Measurements from ENCODE around the gene GFM1. TPM values are rescaled to one million over a fixed set of nuclear protein-coding genes. Genes with fewer than 3 reads are reported as not detected.
A peak's percentile ranks its signal among the peaks of the same experiment; 100 is the strongest.

GFM1 gene
- polyA plus RNA-seq, 1 experiment, result 13.9 TPM

- ChIA-PET POLR2A (no interaction called here), CTCF (interaction anchor here (1.0 to 7.0 kb wide), 3 partner anchors 56 to 192 kb away, joined by 3 to 158 read pairs (median 3); no protein-coding TSS in a partner anchor)
- no peaks in the 10 kb centered on the region for H3K27me3 ChIP-seq (ENCODE audit: control insufficient read depth, insufficient read depth, low read length)
- no peak for DNase-seq (ENCODE audit: low read depth)
- 0 out of 2 replicates have a peak, but pooled peaks have one; percentile 8 for TF ChIP-seq CTCF (IDR thresholded peaks at IDR 0.05; ENCODE audit: insufficient read depth, low read depth, low read length)
- H3K36me3 ChIP-seq (ENCODE audit: control insufficient read depth, insufficient read depth, low read length), result no peaks in the 10 kb centered on the region
- H3K4me3 ChIP-seq (ENCODE audit: low read depth, low read length), result peak within 1 kb of the TSS; percentile 45
Measured at GRCh38 chr3:158731938-158732855, 87.9 kb downstream of the GFM1 start, which contains the start of gene RARRES1. TSS of gene RARRES1 (minus strand) at chr3:158732457. CDS start at chr3:158732415, 42 bp downstream.

GRCh38 chr3:158732856-158733200 is 88.5 kb downstream of the GFM1 start:
- Histone ChIP-seq H3K36me3 (ENCODE audit: control insufficient read depth, insufficient read depth, low read length) (no peaks in the 10 kb centered on the region), H3K4me3 (ENCODE audit: low read depth, low read length) (peak overlapping the region; percentile 45), H3K27me3 (ENCODE audit: control insufficient read depth, insufficient read depth, low read length) (no peaks in the 10 kb centered on the region)
- ChIA-PET CTCF (interaction anchor here (1.0 kb wide), 2 partner anchors 57 to 193 kb away, joined by 3 read pairs; no protein-coding TSS in a partner anchor), POLR2A (no interaction called here)
- DNase-seq (ENCODE audit: low read depth), result no peak
- TF ChIP-seq CTCF (IDR thresholded peaks at IDR 0.05; ENCODE audit: insufficient read depth, low read depth, low read length), result no peak

- POLR2A ChIA-PET, result no interaction called here
- CTCF ChIA-PET, result no interaction called here
- H3K27me3 ChIP-seq (ENCODE audit: control insufficient read depth, insufficient read depth, low read length), result no peaks in the 10 kb centered on the region
- H3K4me3 ChIP-seq (ENCODE audit: low read depth, low read length), result no peak overlapping the region
- H3K36me3 ChIP-seq (ENCODE audit: control insufficient read depth, insufficient read depth, low read length), result 0 out of 2 replicates have a peak, but pooled peaks cover 1% of the 10 kb centered on the region
- no peak for DNase-seq (ENCODE audit: low read depth)
- no peak for TF ChIP-seq CTCF (IDR thresholded peaks at IDR 0.05; ENCODE audit: insufficient read depth, low read depth, low read length)
Measured at GRCh38 chr3:158733656-158734055, 89.3 kb downstream of the GFM1 start.

GRCh38 chr3:158735296-158736033 is 91.1 kb downstream of the GFM1 start:
- TF ChIP-seq CTCF (IDR thresholded peaks at IDR 0.05; ENCODE audit: insufficient read depth, low read depth, low read length), result no peak
- H3K27me3 ChIP-seq (ENCODE audit: control insufficient read depth, insufficient read depth, low read length), result no peaks in the 10 kb centered on the region
- H3K36me3 ChIP-seq (ENCODE audit: control insufficient read depth, insufficient read depth, low read length), result 0 out of 2 replicates have a peak, but pooled peaks cover 1% of the 10 kb centered on the region
- ChIA-PET POLR2A (no interaction called here), CTCF (interaction anchor here (0.8 kb wide), 1 partner anchor 54 kb away, joined by 4 read pairs; no protein-coding TSS in a partner anchor)
- no peak overlapping the region for H3K4me3 ChIP-seq (ENCODE audit: low read depth, low read length)
- no peak for DNase-seq (ENCODE audit: low read depth)

- 0 out of 2 replicates have a peak, but pooled peaks cover 1% of the 10 kb centered on the region for H3K36me3 ChIP-seq (ENCODE audit: control insufficient read depth, insufficient read depth, low read length)
- no peak for TF ChIP-seq CTCF (IDR thresholded peaks at IDR 0.05; ENCODE audit: insufficient read depth, low read depth, low read length)
- DNase-seq (ENCODE audit: low read depth), result no peak
- H3K4me3 ChIP-seq (ENCODE audit: low read depth, low read length), result no peak overlapping the region
- ChIA-PET POLR2A (no interaction called here), CTCF (no interaction called here)
- no peaks in the 10 kb centered on the region for H3K27me3 ChIP-seq (ENCODE audit: control insufficient read depth, insufficient read depth, low read length)
Measured at GRCh38 chr3:158737410-158737809, 93.1 kb downstream of the GFM1 start.

Measured in BJ (cell line).